Measurements from ENCODE around the gene NPRL2.

The NPRL2 gene

DNA sequence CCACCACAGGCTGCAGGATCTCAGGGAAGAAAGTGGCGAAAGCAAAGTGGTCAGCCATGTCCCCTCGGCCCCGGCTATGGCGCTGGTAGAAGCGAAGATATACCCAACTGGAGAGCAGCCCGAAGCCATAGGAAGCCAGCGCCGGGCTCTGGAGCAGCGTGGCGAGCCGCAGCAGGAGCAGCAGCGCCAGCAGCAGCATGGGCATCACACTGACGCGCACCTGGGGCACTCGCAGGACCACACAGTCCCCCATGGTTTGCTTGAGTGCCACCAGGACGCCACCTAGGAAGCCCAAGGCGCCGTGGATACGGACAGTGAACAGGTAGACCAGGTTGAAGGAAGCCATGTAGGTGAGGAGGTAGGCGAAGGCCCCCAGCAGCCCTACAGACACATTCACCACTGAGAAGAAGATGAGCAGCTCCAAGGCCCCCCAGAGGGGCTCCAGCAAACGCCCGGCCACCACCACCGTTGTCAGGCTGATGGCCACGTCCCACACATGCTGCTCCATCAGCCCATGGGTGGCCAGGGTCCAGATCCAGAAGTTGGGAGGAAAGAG lies 7.9 kb upstream of the NPRL2 start:
- H3K9me3 ChIP-seq (ENCODE audit: low read length): no peaks in the 10 kb centered on the region
- H3K27ac ChIP-seq (ENCODE audit: low read depth, low read length, poor library complexity, severe bottlenecking): no peak overlapping the region
- H3K4me3 ChIP-seq (ENCODE audit: low read depth, low read length, poor library complexity, severe bottlenecking): peak overlapping the region; percentile 71
- peaks cover 21% of the 10 kb centered on the region; the same call in 1 of the 2 replicates for H3K36me3 ChIP-seq (ENCODE audit: insufficient read depth, low read length)
- H3F3A ChIP-seq (ENCODE audit: insufficient read depth, low read length): no peaks in the 10 kb centered on the region
- H3K4me1 ChIP-seq (ENCODE audit: insufficient read depth, low read length, severe bottlenecking): peaks cover 37% of the 10 kb centered on the region
- H3K27me3 ChIP-seq (ENCODE audit: insufficient read depth, low read length): no peaks in the 10 kb centered on the region
- no peaks in the 10 kb centered on the region for H4K20me1 ChIP-seq (ENCODE audit: insufficient read depth, low read length)
- peak overlapping the region; percentile 67 for H3K4me2 ChIP-seq (ENCODE audit: low read length)
- TF ChIP-seq EZH2 (IDR thresholded peaks at IDR 0.05; ENCODE audit: borderline replicate concordance, low read length): no peak
- TF ChIP-seq, protein P1, sequence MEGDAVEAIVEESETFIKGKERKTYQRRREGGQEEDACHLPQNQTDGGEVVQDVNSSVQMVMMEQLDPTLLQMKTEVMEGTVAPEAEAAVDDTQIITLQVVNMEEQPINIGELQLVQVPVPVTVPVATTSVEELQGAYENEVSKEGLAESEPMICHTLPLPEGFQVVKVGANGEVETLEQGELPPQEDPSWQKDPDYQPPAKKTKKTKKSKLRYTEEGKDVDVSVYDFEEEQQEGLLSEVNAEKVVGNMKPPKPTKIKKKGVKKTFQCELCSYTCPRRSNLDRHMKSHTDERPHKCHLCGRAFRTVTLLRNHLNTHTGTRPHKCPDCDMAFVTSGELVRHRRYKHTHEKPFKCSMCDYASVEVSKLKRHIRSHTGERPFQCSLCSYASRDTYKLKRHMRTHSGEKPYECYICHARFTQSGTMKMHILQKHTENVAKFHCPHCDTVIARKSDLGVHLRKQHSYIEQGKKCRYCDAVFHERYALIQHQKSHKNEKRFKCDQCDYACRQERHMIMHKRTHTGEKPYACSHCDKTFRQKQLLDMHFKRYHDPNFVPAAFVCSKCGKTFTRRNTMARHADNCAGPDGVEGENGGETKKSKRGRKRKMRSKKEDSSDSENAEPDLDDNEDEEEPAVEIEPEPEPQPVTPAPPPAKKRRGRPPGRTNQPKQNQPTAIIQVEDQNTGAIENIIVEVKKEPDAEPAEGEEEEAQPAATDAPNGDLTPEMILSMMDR (IDR thresholded peaks at IDR 0.05; ENCODE audit: low read length): no peak
- H3K9me2 ChIP-seq (ENCODE audit: low read depth, low read length): no peaks in the 10 kb centered on the region
- no peak overlapping the region for H2AFZ ChIP-seq (ENCODE audit: low read length)
- H3K79me2 ChIP-seq (ENCODE audit: insufficient read depth, low read length): no peaks in the 10 kb centered on the region
- H3K9ac ChIP-seq (ENCODE audit: low read length): peak overlapping the region; percentile 82

DNA sequence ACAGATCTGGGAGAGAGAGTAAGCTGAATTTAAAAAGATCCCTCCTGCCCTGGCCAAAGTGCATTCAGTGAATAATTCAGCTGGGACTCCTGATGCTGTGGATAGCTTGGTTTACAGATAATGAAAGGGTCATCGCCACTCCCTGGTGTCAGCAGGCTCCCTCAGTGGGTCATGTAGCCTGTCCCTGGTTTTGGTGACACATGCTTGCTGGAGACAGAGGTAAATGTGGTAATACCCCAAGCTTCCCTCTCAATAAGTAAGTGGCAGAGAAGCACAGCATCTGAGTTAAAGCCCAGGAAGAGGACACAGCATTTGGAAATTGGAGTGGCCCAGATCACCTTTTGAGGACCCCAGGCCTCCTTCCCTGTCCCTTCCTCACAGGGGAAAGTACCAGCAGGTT lies 6.9 kb upstream of the NPRL2 start:
- Histone ChIP-seq H3K27ac (ENCODE audit: low read depth, low read length, poor library complexity, severe bottlenecking) (no peak overlapping the region), H3K79me2 (ENCODE audit: insufficient read depth, low read length) (no peaks in the 10 kb centered on the region), H3K9me3 (ENCODE audit: low read length) (no peaks in the 10 kb centered on the region), H3F3A (ENCODE audit: insufficient read depth, low read length) (no peaks in the 10 kb centered on the region), H3K9ac (ENCODE audit: low read length) (peak overlapping the region; percentile 82), H3K36me3 (ENCODE audit: insufficient read depth, low read length) (peaks cover 31% of the 10 kb centered on the region; the same call in 1 of the 2 replicates), H3K9me2 (ENCODE audit: low read depth, low read length) (no peaks in the 10 kb centered on the region), H3K4me2 (ENCODE audit: low read length) (peak overlapping the region; percentile 67), H2AFZ (ENCODE audit: low read length) (no peak overlapping the region), H3K4me3 (ENCODE audit: low read depth, low read length, poor library complexity, severe bottlenecking) (peak overlapping the region; percentile 71), H3K27me3 (ENCODE audit: insufficient read depth, low read length) (no peaks in the 10 kb centered on the region), H3K4me1 (ENCODE audit: insufficient read depth, low read length, severe bottlenecking) (peaks cover 37% of the 10 kb centered on the region), H4K20me1 (ENCODE audit: insufficient read depth, low read length) (no peaks in the 10 kb centered on the region)
- no peak for TF ChIP-seq EZH2 (IDR thresholded peaks at IDR 0.05; ENCODE audit: borderline replicate concordance, low read length)

DNA sequence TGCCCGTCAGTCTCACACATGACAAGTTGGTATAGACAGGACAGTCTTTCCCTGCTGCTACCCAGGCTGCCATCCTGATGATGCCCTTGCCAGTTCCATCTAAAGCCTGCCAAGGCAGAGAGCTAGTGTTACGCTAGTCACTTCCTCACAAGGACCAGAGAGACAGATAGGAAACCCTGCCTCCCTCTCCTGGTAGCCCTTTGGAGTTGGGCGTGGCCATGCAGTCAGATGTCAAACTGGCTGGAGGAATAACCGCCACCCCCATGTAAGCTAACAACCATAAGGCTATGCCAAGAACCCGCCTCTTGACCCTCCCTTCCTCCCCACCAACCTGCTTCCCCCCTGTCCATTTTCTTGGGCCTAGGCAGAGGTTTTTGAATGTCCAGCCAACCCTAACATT lies 6.0 kb upstream of the NPRL2 start:
- Histone ChIP-seq H3K4me3 (ENCODE audit: low read depth, low read length, poor library complexity, severe bottlenecking) (peak overlapping the region; percentile 71), H3F3A (ENCODE audit: insufficient read depth, low read length) (no peaks in the 10 kb centered on the region), H3K9ac (ENCODE audit: low read length) (peak overlapping the region; percentile 82; the same call in 1 of the 2 replicates), H3K27ac (ENCODE audit: low read depth, low read length, poor library complexity, severe bottlenecking) (no peak overlapping the region), H3K79me2 (ENCODE audit: insufficient read depth, low read length) (no peaks in the 10 kb centered on the region), H4K20me1 (ENCODE audit: insufficient read depth, low read length) (no peaks in the 10 kb centered on the region), H3K9me3 (ENCODE audit: low read length) (no peaks in the 10 kb centered on the region), H2AFZ (ENCODE audit: low read length) (no peak overlapping the region), H3K36me3 (ENCODE audit: insufficient read depth, low read length) (peaks cover 32% of the 10 kb centered on the region; the same call in 1 of the 2 replicates), H3K27me3 (ENCODE audit: insufficient read depth, low read length) (no peaks in the 10 kb centered on the region), H3K4me2 (ENCODE audit: low read length) (peak overlapping the region; percentile 67), H3K9me2 (ENCODE audit: low read depth, low read length) (no peaks in the 10 kb centered on the region), H3K4me1 (ENCODE audit: insufficient read depth, low read length, severe bottlenecking) (peaks cover 41% of the 10 kb centered on the region)
- no peak for TF ChIP-seq EZH2 (IDR thresholded peaks at IDR 0.05; ENCODE audit: borderline replicate concordance, low read length)
- TF ChIP-seq, protein P1 (IDR thresholded peaks at IDR 0.05; ENCODE audit: low read length): no peak

Data from OCI-LY1 (cell line).